Natural killer cell (primary cell): ENCODE data around the gene ALOX12. TPM values are rescaled to one million over a fixed set of nuclear protein-coding genes. Genes with fewer than 3 reads are reported as not detected.
"Not testable (repeated sequence)": the region's sequence is repeated elsewhere in the genome, so short reads cannot be mapped to it uniquely, and the experiment has no call there.

Source experiments
- ATAC-seq, 3 donors: fragments of 150-1000 bp in 2 of 3; fragments of 200-7000 bp in 1 of 3; cut with Tn5 transposase; 1 replicate in 1 of 3; 2 replicates in 2 of 3; pipeline ENCODE4 v1.10.0; 2021; ENCODE audit warnings: mild to moderate bottlenecking in 2 of 3, moderate library complexity in 2 of 3
- DNase-seq, 2 donors: peaks; one replicate each; pipeline versions ENCODE4 v3.0.0 to v3.0.0-alpha.2; 2013 to 2021; ENCODE audit warnings: mixed read lengths in 1 of 2
- H3K27ac ChIP-seq: one replicate; pipeline ENCODE4 v1.5.1; 2013; ENCODE audit warnings: mild to moderate bottlenecking, low read length
- H3K27me3 ChIP-seq: one replicate; pipeline ENCODE4 v1.6.1; 2013; ENCODE audit warnings: low read length; ENCODE audit not compliant: control insufficient read depth, insufficient read depth
- H3K36me3 ChIP-seq: one replicate; pipeline ENCODE4 v1.6.1; 2013; ENCODE audit warnings: low read length; ENCODE audit not compliant: control insufficient read depth, insufficient read depth
- H3K4me1 ChIP-seq: one replicate; pipeline ENCODE4 v1.6.1; 2013; ENCODE audit warnings: low read length; ENCODE audit not compliant: control insufficient read depth, insufficient read depth
- H3K4me3 ChIP-seq: one replicate; pipeline ENCODE4 v1.5.1; 2013; ENCODE audit warnings: low read length
- H3K9me3 ChIP-seq: one replicate; pipeline ENCODE4 v1.6.1; 2013; ENCODE audit warnings: low read length; ENCODE audit not compliant: control insufficient read depth, insufficient read depth
- H3K27ac Mint-ChIP-seq, 2 donors: one replicate each; pipeline ENCODE4 v1.8.0; 2022; ENCODE audit warnings: mild to moderate bottlenecking in 2 of 2, mixed read lengths in 2 of 2, moderate library complexity in 1 of 2
- H3K27me3 Mint-ChIP-seq, 2 donors: one replicate each; pipeline ENCODE4 v1.8.0; 2022; ENCODE audit warnings: low read depth in 2 of 2, mixed read lengths in 2 of 2
- H3K36me3 Mint-ChIP-seq: one replicate; pipeline ENCODE4 v1.8.0; 2022; ENCODE audit warnings: mixed read lengths
- H3K4me1 Mint-ChIP-seq, 2 donors: one replicate each; pipeline ENCODE4 v1.8.0; 2022; ENCODE audit warnings: mixed read lengths in 2 of 2
- H3K4me3 Mint-ChIP-seq: one replicate; pipeline ENCODE4 v1.8.0; 2022; ENCODE audit warnings: mild to moderate bottlenecking, moderate library complexity, mixed read lengths
- H3K9me3 Mint-ChIP-seq, 2 donors: one replicate each; pipeline ENCODE4 v1.8.0; 2022; ENCODE audit warnings: mixed read lengths in 2 of 2
- WGBS: methylation state at CpG from one replicate; pipeline ENCODE4 v1.1.7; 2013; ENCODE audit warnings: missing lambda C conversion rate; ENCODE audit not compliant: insufficient coverage; 5-methylcytosine and 5-hydroxymethylcytosine counted together
- intact Hi-C: fragments of 100-400 bp; cut with micrococcal nuclease; formaldehyde crosslinking; loops from one replicate; pipeline ENCODE4 v1.14.2; 2022
- total RNA-seq, 4 donors: library from RNA; stranded (reverse); fragments of 120-200 nt in 1 of 4; gene quantifications; one replicate each; pipeline versions ENCODE4 v1.2.3 to v1.2.4, GENCODE V29; 2013 to 2022
- TF ChIP-seq, protein P1 (sequence below): fragments of 200-600 bp; IDR thresholded peaks from one replicate; pipeline ENCODE4 v1.8.0; 2022; ENCODE audit warnings: antibody characterized with exemption

Gene ALOX12
- total RNA-seq, 3 donors from 2014 or later (not counting 1 experiment from before 2014, with no cell fraction given), result 0.77 to 2.4 (median 1.3) TPM

DNA sequence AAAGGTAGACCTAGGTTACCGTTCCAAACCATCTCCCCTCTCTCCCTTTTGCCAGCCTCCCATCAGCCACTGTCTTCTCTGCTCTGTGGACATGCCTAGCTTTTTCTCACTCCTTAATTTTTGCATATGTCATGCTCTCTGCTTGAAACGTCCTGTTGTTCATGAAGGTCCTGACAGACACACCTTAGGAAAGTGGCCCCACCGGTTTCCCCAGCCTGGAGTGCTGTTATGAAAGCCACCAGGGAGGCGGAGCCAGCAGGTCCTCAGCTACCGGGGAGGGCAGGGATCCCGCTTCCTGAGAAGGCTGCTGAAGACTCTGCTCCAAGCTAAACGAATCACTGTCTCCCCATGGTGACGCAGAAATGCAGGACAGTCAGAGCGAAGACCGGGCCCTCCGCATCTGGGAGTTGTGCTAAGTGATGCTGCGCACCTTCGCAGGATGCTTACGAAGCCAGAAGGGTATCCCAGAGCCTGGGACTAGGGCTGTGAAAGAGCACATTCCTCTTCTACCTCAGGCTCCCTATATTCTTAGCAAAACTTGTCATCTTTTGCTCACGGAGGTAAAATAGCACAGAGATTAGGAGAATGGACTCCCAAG, 50.4 kb downstream of the ALOX12 start:
- TF ChIP-seq, protein P1, sequence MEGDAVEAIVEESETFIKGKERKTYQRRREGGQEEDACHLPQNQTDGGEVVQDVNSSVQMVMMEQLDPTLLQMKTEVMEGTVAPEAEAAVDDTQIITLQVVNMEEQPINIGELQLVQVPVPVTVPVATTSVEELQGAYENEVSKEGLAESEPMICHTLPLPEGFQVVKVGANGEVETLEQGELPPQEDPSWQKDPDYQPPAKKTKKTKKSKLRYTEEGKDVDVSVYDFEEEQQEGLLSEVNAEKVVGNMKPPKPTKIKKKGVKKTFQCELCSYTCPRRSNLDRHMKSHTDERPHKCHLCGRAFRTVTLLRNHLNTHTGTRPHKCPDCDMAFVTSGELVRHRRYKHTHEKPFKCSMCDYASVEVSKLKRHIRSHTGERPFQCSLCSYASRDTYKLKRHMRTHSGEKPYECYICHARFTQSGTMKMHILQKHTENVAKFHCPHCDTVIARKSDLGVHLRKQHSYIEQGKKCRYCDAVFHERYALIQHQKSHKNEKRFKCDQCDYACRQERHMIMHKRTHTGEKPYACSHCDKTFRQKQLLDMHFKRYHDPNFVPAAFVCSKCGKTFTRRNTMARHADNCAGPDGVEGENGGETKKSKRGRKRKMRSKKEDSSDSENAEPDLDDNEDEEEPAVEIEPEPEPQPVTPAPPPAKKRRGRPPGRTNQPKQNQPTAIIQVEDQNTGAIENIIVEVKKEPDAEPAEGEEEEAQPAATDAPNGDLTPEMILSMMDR, result peak; percentile 27
- H3K4me3 Mint-ChIP-seq, result peak overlapping the region; percentile 87
- peak in 1 of 2 donors; percentile 66 for DNase-seq
- H3K36me3 ChIP-seq, result no peaks in the 10 kb centered on the region
- H3K4me1 Mint-ChIP-seq, result peaks cover 25 to 43% of the 10 kb centered on the region in 2 donors
- WGBS, result 11% methylated on average over 15 of the region's 15 CpGs
- no peaks in the 10 kb centered on the region for H3K36me3 Mint-ChIP-seq
- peaks cover 43% of the 10 kb centered on the region for H3K4me1 ChIP-seq
- H3K4me3 ChIP-seq, result peak overlapping the region; percentile 34
- H3K27ac ChIP-seq, result peak overlapping the region; percentile 45
- H3K9me3 Mint-ChIP-seq, result no peaks in the 10 kb centered on the region
- peak in 2 of 3 donors; percentile 3 for ATAC-seq
- peak overlapping the region; percentile 85 to 90 for H3K27ac Mint-ChIP-seq
- intact Hi-C loops, result loop anchor here (1.0 to 5.0 kb wide), 3 partner anchors 36 to 246 kb away; partner anchors contain the start of genes CLEC10A and YBX2
- H3K27me3 Mint-ChIP-seq, result peaks cover 0 to 7% of the 10 kb centered on the region in 2 donors
- H3K27me3 ChIP-seq, result peaks cover 6% of the 10 kb centered on the region
- no peaks in the 10 kb centered on the region for H3K9me3 ChIP-seq

DNA sequence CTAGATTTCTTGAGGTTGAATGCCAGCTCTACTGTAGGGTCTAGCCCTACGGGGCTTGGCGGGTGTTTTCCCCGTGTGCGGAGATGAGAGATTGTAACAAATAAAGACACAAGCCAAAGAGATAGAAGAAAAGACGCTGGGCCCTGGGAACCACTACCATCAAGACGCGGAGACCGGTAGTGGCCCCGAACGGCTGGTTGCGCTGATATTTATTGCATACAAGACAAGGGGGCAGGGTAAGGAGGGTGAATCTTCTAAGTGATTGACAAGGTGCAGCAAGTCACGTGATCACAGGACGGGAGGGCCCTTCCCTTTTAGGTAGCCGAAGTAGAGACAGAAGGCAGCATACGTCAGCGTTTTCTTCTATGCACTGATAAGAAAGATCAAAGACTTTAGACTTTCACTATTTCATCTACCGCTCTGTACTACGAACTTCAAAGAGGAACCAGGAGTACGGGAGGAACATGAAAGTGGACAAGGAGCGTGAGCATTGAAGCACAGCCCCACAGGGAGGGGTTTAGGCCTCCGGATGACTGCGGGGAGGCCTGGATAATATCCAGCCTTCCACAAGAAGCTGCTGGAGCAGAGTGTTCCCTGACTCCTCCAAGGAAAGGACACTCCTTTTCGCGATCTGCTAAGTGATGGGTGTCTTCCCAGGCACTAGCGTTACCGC, 51.0 kb downstream of the ALOX12 start:
- Histone ChIP-seq H3K4me1 (peaks cover 39% of the 10 kb centered on the region), H3K27ac (peak overlapping the region; percentile 45), H3K4me3 (peak overlapping the region; percentile 34)
- H3K36me3 Mint-ChIP-seq, H3K27me3 Mint-ChIP-seq, H3K9me3 Mint-ChIP-seq, H3K36me3 ChIP-seq, H3K9me3 ChIP-seq, H3K27me3 ChIP-seq: not testable (repeated sequence)
- peak in 1 of 2 donors; percentile 91 for DNase-seq
- intact Hi-C loops, result loop anchor here (1.0 to 5.0 kb wide), 3 partner anchors 35 to 245 kb away; partner anchors contain the start of genes CLEC10A and YBX2
- H3K27ac Mint-ChIP-seq, result peak overlapping the region; percentile 85 to 90
- H3K4me1 Mint-ChIP-seq, result peaks cover 20 to 37% of the 10 kb centered on the region in 2 donors
- ATAC-seq, result peak in 2 of 3 donors; percentile 3 to 12
- 8% methylated on average over 26 of the region's 26 CpGs for WGBS
- peak overlapping the region; percentile 87 for H3K4me3 Mint-ChIP-seq

DNA sequence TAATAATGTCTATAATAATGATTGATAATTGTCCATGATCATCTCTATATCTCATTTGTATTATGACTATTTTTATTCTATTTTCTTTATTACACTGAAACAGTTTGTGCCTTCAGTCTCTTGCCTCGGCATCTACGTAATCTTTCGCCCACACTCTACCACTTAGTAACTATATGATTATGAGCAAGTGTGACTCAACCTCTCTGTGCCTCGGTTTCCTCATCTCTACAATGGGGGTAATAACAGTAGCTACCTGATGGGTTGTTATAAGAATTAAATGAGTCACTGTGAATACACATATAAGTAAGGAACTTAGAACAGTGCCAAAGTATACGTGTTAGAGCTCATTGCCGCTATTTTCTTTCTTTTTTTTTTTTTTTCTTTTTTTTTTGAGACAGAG, 51.7 kb downstream of the ALOX12 start:
- Histone ChIP-seq H3K4me3 (no peak overlapping the region), H3K27me3 (peaks cover 6% of the 10 kb centered on the region), H3K4me1 (peaks cover 37% of the 10 kb centered on the region), H3K9me3 (no peaks in the 10 kb centered on the region), H3K27ac (no peak overlapping the region), H3K36me3 (no peaks in the 10 kb centered on the region)
- ATAC-seq (no peak), DNase-seq (no peak)
- peak overlapping the region; percentile 35 for H3K4me3 Mint-ChIP-seq
- peaks cover 21 to 35% of the 10 kb centered on the region in 2 donors for H3K4me1 Mint-ChIP-seq
- TF ChIP-seq, protein P1, result no peak
- no peaks in the 10 kb centered on the region for H3K36me3 Mint-ChIP-seq
- WGBS, result 63% methylated on average over 3 of the region's 6 CpGs
- intact Hi-C loops, result loop anchor here (5.0 kb wide), 2 partner anchors 35 to 245 kb away; partner anchors contain the start of genes CLEC10A and YBX2
- H3K9me3 Mint-ChIP-seq, result no peaks in the 10 kb centered on the region
- peaks cover 0 to 7% of the 10 kb centered on the region in 2 donors for H3K27me3 Mint-ChIP-seq
- peak overlapping the region in 1 of 2 donors; percentile 11 for H3K27ac Mint-ChIP-seq

DNA sequence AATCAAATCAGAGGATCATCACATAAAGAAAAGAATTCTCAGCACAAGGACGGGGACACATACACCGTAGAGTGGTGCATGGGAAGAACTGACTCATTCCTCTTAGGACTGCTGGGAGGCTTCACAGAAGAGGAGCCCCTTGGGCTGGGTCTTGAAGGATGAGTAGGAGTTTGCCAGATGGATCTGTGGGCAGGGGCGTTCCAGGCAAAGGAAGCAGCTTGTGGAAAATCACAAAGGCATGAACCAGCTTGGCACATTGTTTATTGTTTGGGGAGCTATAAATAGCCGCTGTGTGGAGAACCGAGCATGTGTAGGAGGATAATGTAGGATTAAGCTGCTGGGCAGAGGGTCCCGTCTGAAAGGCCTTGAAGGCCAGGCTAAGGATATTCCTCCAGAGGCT, 53.1 kb downstream of the ALOX12 start:
- H3K27ac ChIP-seq, result no peak overlapping the region
- H3K4me3 ChIP-seq, result no peak overlapping the region
- H3K36me3 ChIP-seq, result no peaks in the 10 kb centered on the region
- Mint-ChIP-seq H3K27me3 (peaks cover 0 to 5% of the 10 kb centered on the region in 2 donors), H3K4me1 (peaks cover 21 to 22% of the 10 kb centered on the region in 2 donors), H3K36me3 (no peaks in the 10 kb centered on the region), H3K4me3 (no peak overlapping the region), H3K27ac (no peak overlapping the region), H3K9me3 (no peaks in the 10 kb centered on the region)
- H3K27me3 ChIP-seq, result peaks cover 2% of the 10 kb centered on the region
- DNase-seq, result no peak
- no peaks in the 10 kb centered on the region for H3K9me3 ChIP-seq
- H3K4me1 ChIP-seq, result peaks cover 23% of the 10 kb centered on the region
- no peak for ATAC-seq
- TF ChIP-seq, protein P1, result no peak
- WGBS, result 90% methylated on average over 6 of the region's 6 CpGs
- intact Hi-C loops, result loop anchor here (5.0 kb wide), 2 partner anchors 33 to 243 kb away; partner anchors contain the start of genes CLEC10A and YBX2

DNA sequence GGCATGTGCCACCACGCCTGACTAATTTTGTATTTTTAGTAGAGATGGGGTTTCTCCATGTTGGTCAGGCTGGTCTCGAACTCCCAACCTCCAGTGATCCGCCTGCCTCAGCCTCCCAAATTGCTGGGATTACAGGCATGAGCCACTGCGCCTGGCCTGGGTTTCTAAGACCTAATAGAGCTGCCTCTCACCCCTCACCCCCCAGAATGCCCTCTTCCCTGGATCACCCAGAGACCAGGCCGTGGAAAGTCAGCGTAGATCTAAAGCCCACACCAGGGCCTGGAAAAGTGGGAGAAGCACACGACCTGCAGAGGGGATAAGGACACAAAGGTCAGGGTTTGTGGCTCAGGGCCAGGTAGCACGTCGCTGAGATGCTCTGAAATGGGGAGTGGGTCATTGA, 54.7 kb downstream of the ALOX12 start:
- H3K9me3 Mint-ChIP-seq, H3K4me3 Mint-ChIP-seq, ATAC-seq, H3K27me3 Mint-ChIP-seq, H3K27me3 ChIP-seq, H3K9me3 ChIP-seq, H3K36me3 ChIP-seq, DNase-seq, H3K27ac ChIP-seq, H3K27ac Mint-ChIP-seq, intact Hi-C loops, H3K4me3 ChIP-seq, H3K36me3 Mint-ChIP-seq: not testable (repeated sequence)
- H3K4me1 ChIP-seq, result peaks cover 19% of the 10 kb centered on the region
- peaks cover 20 to 21% of the 10 kb centered on the region in 2 donors for H3K4me1 Mint-ChIP-seq
- 87% methylated on average over 8 of the region's 9 CpGs for WGBS
